Hepatic stellate cell (primary cell): ENCODE data around the gene STEAP2.

Source experiments
- DNase-seq: peaks from one replicate; pipeline ENCODE4 v3.0.0; 2011; ENCODE audit warnings: low spot score

The STEAP2 gene

GRCh38 chr7:90194911-90195809, 16.4 kb upstream of the STEAP2 start:
- no peak for DNase-seq

- no peak for DNase-seq
Measured at GRCh38 chr7:90201500-90202195, 9.9 kb upstream of the STEAP2 start.

- no peak for DNase-seq
Measured at GRCh38 chr7:90207956-90208355, 3.6 kb upstream of the STEAP2 start.

GRCh38 chr7:90209776-90210175, 1.8 kb upstream of the STEAP2 start:
- no peak for DNase-seq

- DNase-seq, result no peak
Measured at GRCh38 chr7:90210475-90210874, 1.1 kb upstream of the STEAP2 start.

GRCh38 chr7:90210981-90211380, 559 bp upstream of the STEAP2 start:
- DNase-seq, result no peak

- peak; percentile 3 for DNase-seq
Measured at GRCh38 chr7:90212149-90212495, 582 bp downstream of the STEAP2 start.

GRCh38 chr7:90213521-90213920, 2.0 kb downstream of the STEAP2 start:
- DNase-seq, result no peak

GRCh38 chr7:90216080-90216674, 4.6 kb downstream of the STEAP2 start:
- DNase-seq, result no peak

GRCh38 chr7:90216771-90217170, 5.2 kb downstream of the STEAP2 start:
- no peak for DNase-seq

GRCh38 chr7:90222390-90222789, 10.8 kb downstream of the STEAP2 start:
- no peak for DNase-seq

GRCh38 chr7:90222811-90223725, 11.5 kb downstream of the STEAP2 start:
- no peak for DNase-seq

- no peak for DNase-seq
Measured at GRCh38 chr7:90224195-90224594, 12.7 kb downstream of the STEAP2 start.

- no peak for DNase-seq
Measured at GRCh38 chr7:90225181-90225580, 13.6 kb downstream of the STEAP2 start.

GRCh38 chr7:90225601-90226000, 14.1 kb downstream of the STEAP2 start:
- DNase-seq, result no peak

GRCh38 chr7:90227259-90227658, 15.7 kb downstream of the STEAP2 start:
- no peak for DNase-seq

GRCh38 chr7:90229682-90230081, 18.1 kb downstream of the STEAP2 start:
- DNase-seq, result no peak

- DNase-seq, result no peak
Measured at GRCh38 chr7:90230834-90231233, 19.3 kb downstream of the STEAP2 start.

- DNase-seq, result no peak
Measured at GRCh38 chr7:90231304-90231703, 19.8 kb downstream of the STEAP2 start.

- DNase-seq, result no peak
Measured at GRCh38 chr7:90232430-90232829, 20.9 kb downstream of the STEAP2 start.

GRCh38 chr7:90233569-90233968, 22.0 kb downstream of the STEAP2 start:
- DNase-seq, result no peak

- DNase-seq, result no peak
Measured at GRCh38 chr7:90236721-90237289, 25.3 kb downstream of the STEAP2 start.
